Hypothalamus (tissue), 51 donors: Measurements from ENCODE around the gene NPW.

Source experiments
- DNase-seq, 51 donors: peaks; one replicate each; lab custom pipeline; 2025; lab: John Stamatoyannopoulos, UW

Gene NPW

GRCh38 chr16:1983544-1984346 is 35.8 kb upstream of the NPW start, which contains the start of gene GFER:
Gene GFER, plus strand, starts transcription at chr16:1984193. Its CDS starts 26 bp downstream, at chr16:1984219.
- DNase-seq = peak in 50 of 51 donors; percentile 35 to 92 (median 80)

- DNase-seq = peak in 9 of 51 donors; percentile 29 to 56 (median 47)
These were observed 35.0 kb upstream of the NPW start for GRCh38 chr16:1984347-1985225.

- no peak for DNase-seq
These were observed 34.0 kb upstream of the NPW start for GRCh38 chr16:1985466-1986150.

- DNase-seq = no peak
These were observed 32.4 kb upstream of the NPW start for GRCh38 chr16:1987198-1987597.

- no peak for DNase-seq
These were observed 30.1 kb upstream of the NPW start, which contains the start of gene SYNGR3 for GRCh38 chr16:1989209-1990100. Gene SYNGR3, plus strand, starts transcription at chr16:1989970. Its CDS starts 133 bp downstream, at chr16:1990103.

- DNase-seq = no peak
These were observed 29.6 kb upstream of the NPW start for GRCh38 chr16:1990101-1990350.

GRCh38 chr16:1990351-1991134 is 29.0 kb upstream of the NPW start:
- peak in 1 of 51 donors; percentile 23 for DNase-seq

GRCh38 chr16:1991135-1991551 is 28.4 kb upstream of the NPW start:
- peak in 1 of 51 donors; percentile 13 for DNase-seq

- DNase-seq = no peak
These were observed 28.0 kb upstream of the NPW start for GRCh38 chr16:1991588-1991947.

GRCh38 chr16:1991948-1992703 is 27.5 kb upstream of the NPW start:
- DNase-seq = peak in 50 of 51 donors; percentile 18 to 92 (median 80)

- DNase-seq = no peak
These were observed 26.8 kb upstream of the NPW start for GRCh38 chr16:1992704-1993317.

- no peak for DNase-seq
These were observed 25.9 kb upstream of the NPW start for GRCh38 chr16:1993731-1994131.

GRCh38 chr16:1997494-1998359 is 21.9 kb upstream of the NPW start:
- DNase-seq = no peak

- DNase-seq = no peak
These were observed 21.2 kb upstream of the NPW start for GRCh38 chr16:1998360-1998835.

GRCh38 chr16:1998852-1999801 is 20.5 kb upstream of the NPW start:
- DNase-seq = no peak
